DOHH2 (cell line): ENCODE data around the gene PLXNA2.

Experiments used
- H3F3A ChIP-seq: fragments of 200-600 bp; sonication (generic), shearing (Covaris generic); 2 replicates; pipeline ENCODE4 v1.6.0; 2016; ENCODE audit warnings: antibody characterized with exemption, mild to moderate bottlenecking; ENCODE audit not compliant: control insufficient read depth, insufficient read depth
- H3K27ac ChIP-seq: fragments of 200-600 bp; sonication (generic); 2 replicates; pipeline ENCODE4 v1.5.1; 2014; ENCODE audit warnings: low read depth, mild to moderate bottlenecking, low read length, moderate library complexity
- H3K27me3 ChIP-seq: fragments of 200-600 bp; sonication (generic); 2 replicates; pipeline ENCODE4 v1.6.1; 2014; ENCODE audit warnings: mild to moderate bottlenecking, low read length, mixed read lengths; ENCODE audit not compliant: control insufficient read depth
- H3K36me3 ChIP-seq: fragments of 200-600 bp; sonication (generic); 2 replicates; pipeline ENCODE4 v1.6.1; 2014; ENCODE audit warnings: mild to moderate bottlenecking, low read length, moderate library complexity, mixed read lengths; ENCODE audit not compliant: control insufficient read depth
- H3K4me1 ChIP-seq: fragments of 200-600 bp; sonication (generic); 2 replicates; pipeline ENCODE4 v1.6.1; 2014; ENCODE audit warnings: mild to moderate bottlenecking, low read length, mixed read lengths; ENCODE audit not compliant: control insufficient read depth
- H3K4me2 ChIP-seq: fragments of 200-600 bp; sonication (generic); 2 replicates; pipeline ENCODE4 v1.6.0; 2014; ENCODE audit warnings: mild to moderate bottlenecking, low read length, moderate library complexity
- H3K4me3 ChIP-seq: fragments of 200-600 bp; sonication (generic); 2 replicates; pipeline ENCODE4 v1.5.1; 2014; ENCODE audit warnings: mild to moderate bottlenecking, low read length, mixed read lengths
- H3K79me2 ChIP-seq: fragments of 200-600 bp; sonication (generic); 2 replicates; pipeline ENCODE4 v1.6.1; 2014; ENCODE audit warnings: mild to moderate bottlenecking, low read length, mixed read lengths; ENCODE audit not compliant: control insufficient read depth
- H3K9me2 ChIP-seq: fragments of 200-600 bp; sonication (generic); replicated peaks from 2 replicates; pipeline ENCODE4 v1.6.1; 2014; ENCODE audit warnings: mild to moderate bottlenecking, low read length, mixed read lengths; ENCODE audit not compliant: control insufficient read depth
- H3K9me3 ChIP-seq: fragments of 200-600 bp; sonication (generic); 2 replicates; pipeline ENCODE4 v1.6.1; 2014; ENCODE audit warnings: antibody characterized with exemption, low read length, mixed read lengths; ENCODE audit not compliant: control insufficient read depth, insufficient read depth
- H4K20me1 ChIP-seq: fragments of 200-600 bp; sonication (generic); 2 replicates; pipeline ENCODE4 v1.6.0; 2014; ENCODE audit warnings: low read depth, mild to moderate bottlenecking, antibody characterized with exemption, low read length, moderate library complexity; ENCODE audit not compliant: control insufficient read depth, insufficient read depth
- CTCF ChIP-seq: fragments of 200-600 bp; sonication (generic); IDR thresholded peaks from one replicate; pipeline ENCODE4 v1.5.1; 2014; ENCODE audit warnings: antibody characterized with exemption, mild to moderate bottlenecking, low read depth, low read length; ENCODE audit not compliant: poor library complexity, severe bottlenecking
- EZH2phosphoT487 ChIP-seq: fragments of 200-600 bp; sonication (generic); IDR thresholded peaks from 2 replicates; pipeline ENCODE4 v1.6.1; 2017; ENCODE audit warnings: borderline replicate concordance, mild to moderate bottlenecking, antibody characterized with exemption, low read length, moderate library complexity, mixed read lengths

PLXNA2 gene

GRCh38 chr1:208030288-208031091 lies 213.7 kb downstream of the PLXNA2 start:
- Histone ChIP-seq H3K27me3 (peaks cover 10% of the 10 kb centered on the region), H3F3A (no peaks in the 10 kb centered on the region), H3K9me2 (no peaks in the 10 kb centered on the region), H3K4me1 (no peaks in the 10 kb centered on the region), H3K36me3 (no peaks in the 10 kb centered on the region), H3K4me3 (no peak overlapping the region), H4K20me1 (no peaks in the 10 kb centered on the region), H3K79me2 (no peaks in the 10 kb centered on the region), H3K9me3 (no peaks in the 10 kb centered on the region), H3K4me2 (no peak overlapping the region), H3K27ac (no peak overlapping the region)
- TF ChIP-seq CTCF (no peak), EZH2phosphoT487 (no peak)

GRCh38 chr1:208029381-208030287 lies 214.6 kb downstream of the PLXNA2 start:
- Histone ChIP-seq H3K4me1 (no peaks in the 10 kb centered on the region), H3F3A (no peaks in the 10 kb centered on the region), H3K27ac (no peak overlapping the region), H3K4me2 (no peak overlapping the region), H3K27me3 (peaks cover 10% of the 10 kb centered on the region), H3K9me2 (no peaks in the 10 kb centered on the region), H4K20me1 (no peaks in the 10 kb centered on the region), H3K36me3 (no peaks in the 10 kb centered on the region), H3K9me3 (no peaks in the 10 kb centered on the region), H3K79me2 (no peaks in the 10 kb centered on the region), H3K4me3 (no peak overlapping the region)
- TF ChIP-seq EZH2phosphoT487 (no peak), CTCF (no peak)

GRCh38 chr1:208028526-208028925 lies 215.7 kb downstream of the PLXNA2 start:
- no peaks in the 10 kb centered on the region for H3K9me3 ChIP-seq
- peaks cover 10% of the 10 kb centered on the region for H3K27me3 ChIP-seq
- no peaks in the 10 kb centered on the region for H3K4me1 ChIP-seq
- H3K79me2 ChIP-seq, result no peaks in the 10 kb centered on the region
- H4K20me1 ChIP-seq, result no peaks in the 10 kb centered on the region
- H3K4me2 ChIP-seq, result no peak overlapping the region
- no peaks in the 10 kb centered on the region for H3F3A ChIP-seq
- H3K4me3 ChIP-seq, result no peak overlapping the region
- TF ChIP-seq CTCF (no peak), EZH2phosphoT487 (no peak)
- no peaks in the 10 kb centered on the region for H3K36me3 ChIP-seq
- no peaks in the 10 kb centered on the region for H3K9me2 ChIP-seq
- H3K27ac ChIP-seq, result no peak overlapping the region
